B cell (primary cell): Measurements from ENCODE around the gene GNA14. TPM values are rescaled to one million over a fixed set of nuclear protein-coding genes. Genes with fewer than 3 reads are reported as not detected.

Source experiments
- ATAC-seq: fragments of 200-7000 bp; cut with Tn5 transposase; one replicate; pipeline ENCODE4 v1.10.0; 2021; ENCODE audit warnings: low read depth, mild to moderate bottlenecking, moderate number of reproducible peaks, moderate library complexity
- CTCF ChIA-PET: fragments of 350-600 bp; sonication (Branson Sonifier 250); formaldehyde crosslinking; loops from one replicate; lab custom pipeline; 2021; ENCODE audit warnings: antibody characterized with exemption, inconsistent platforms; lab: Charles Lee
- POLR2A ChIA-PET: fragments of 350-600 bp; sonication (Branson Sonifier 250); formaldehyde crosslinking; loops from one replicate; lab custom pipeline; 2021; ENCODE audit warnings: antibody characterized with exemption; lab: Charles Lee
- DNase-seq: peaks from one replicate; pipeline ENCODE4 v3.0.0; 2013
- H2AFZ ChIP-seq: 2 replicates; pipeline ENCODE4 v1.6.1; 2012; ENCODE audit warnings: mild to moderate bottlenecking, low read depth, low read length; ENCODE audit not compliant: insufficient read depth, poor library complexity, severe bottlenecking
- H3K27ac ChIP-seq, 2 donors: 1 replicate in 1 of 2; 2 replicates in 1 of 2; pipeline ENCODE4 v1.5.1; 2012 to 2013; ENCODE audit warnings: low read length in 2 of 2, mild to moderate bottlenecking in 2 of 2, moderate library complexity in 1 of 2
- H3K27me3 ChIP-seq, 4 experiments: fragments of 200-600 bp in 1 of 4; sonication (generic) in 1 of 4; replicated peaks in 1 of 4; 1 replicate in 2 of 4; 2 replicates in 2 of 4; pipeline versions ENCODE4 v1.6.1 to v1.7.0; 2013 to 2016; ENCODE audit warnings: low read length in 3 of 4, mild to moderate bottlenecking in 2 of 4, mixed read lengths in 1 of 4, moderate library complexity in 1 of 4; ENCODE audit not compliant: insufficient read depth in 4 of 4, control insufficient read depth in 3 of 4; ENCODE audit errors: control extremely low read depth in 1 of 4
- H3K36me3 ChIP-seq, 2 experiments: replicated peaks in 1 of 2; 1 replicate in 1 of 2; 2 replicates in 1 of 2; pipeline versions ENCODE4 v1.6.1 to v1.7.1; 2013; ENCODE audit warnings: low read length in 1 of 2; ENCODE audit not compliant: insufficient read depth in 2 of 2, control insufficient read depth in 1 of 2; ENCODE audit errors: control extremely low read depth in 1 of 2, extremely low read depth in 1 of 2
- H3K4me1 ChIP-seq, 2 donors: fragments of 200-600 bp in 1 of 2; sonication (generic) in 1 of 2; 1 replicate in 1 of 2; 2 replicates in 1 of 2; pipeline versions ENCODE4 v1.5.1 to v1.6.1; 2013 to 2017; ENCODE audit warnings: low read length in 2 of 2; ENCODE audit not compliant: control insufficient read depth in 2 of 2, insufficient read depth in 2 of 2
- H3K4me2 ChIP-seq: replicated peaks from 2 replicates; pipeline ENCODE3; 2012; ENCODE audit warnings: mild to moderate bottlenecking, low read depth, low read length; ENCODE audit not compliant: poor library complexity, severe bottlenecking
- H3K4me3 ChIP-seq, 5 experiments: fragments of 200-600 bp in 1 of 5; sonication (generic) in 1 of 5; 1 replicate in 3 of 5; 2 replicates in 2 of 5; pipeline versions ENCODE4 v1.5.1 to v1.7.0; 2011 to 2016; ENCODE audit warnings: low read length in 4 of 5, mild to moderate bottlenecking in 4 of 5, low read depth in 2 of 5, control low read depth in 1 of 5, moderate library complexity in 1 of 5; ENCODE audit not compliant: insufficient read depth in 1 of 5; ENCODE audit errors: control extremely low read depth in 1 of 5, extremely low read depth in 1 of 5
- H3K79me2 ChIP-seq: fragments of 200-600 bp; sonication (generic); one replicate; pipeline ENCODE4 v1.6.0; 2016; ENCODE audit warnings: low read length; ENCODE audit not compliant: control insufficient read depth, insufficient read depth
- H3K9ac ChIP-seq: fragments of 200-600 bp; sonication (generic); 2 replicates; pipeline ENCODE4 v1.6.1; 2017; ENCODE audit warnings: mild to moderate bottlenecking, low read length, moderate library complexity
- H3K9me3 ChIP-seq, 3 donors: one replicate each; pipeline versions ENCODE4 v1.6.1 to v1.7.1; 2013; ENCODE audit warnings: low read length in 2 of 3; ENCODE audit not compliant: control insufficient read depth in 2 of 3, insufficient read depth in 1 of 3; ENCODE audit errors: control extremely low read depth in 1 of 3
- H4K20me1 ChIP-seq: 2 replicates; pipeline ENCODE4 v1.6.0; 2012; ENCODE audit warnings: mild to moderate bottlenecking, low read length; ENCODE audit not compliant: insufficient read depth, control insufficient read depth, poor library complexity, severe bottlenecking
- H3K27ac Mint-ChIP-seq: one replicate; pipeline ENCODE4 v1.8.0; 2021; ENCODE audit warnings: mixed read lengths
- H3K27me3 Mint-ChIP-seq: one replicate; pipeline ENCODE4 v1.8.0; 2021; ENCODE audit warnings: mixed read lengths
- H3K4me1 Mint-ChIP-seq: one replicate; pipeline ENCODE4 v1.8.0; 2021; ENCODE audit warnings: mixed read lengths
- H3K4me3 Mint-ChIP-seq: one replicate; pipeline ENCODE4 v1.8.0; 2021; ENCODE audit warnings: mixed read lengths
- H3K9me3 Mint-ChIP-seq: one replicate; pipeline ENCODE4 v1.8.0; 2022; ENCODE audit warnings: mixed read lengths; ENCODE audit not compliant: insufficient read depth
- CTCF ChIP-seq: fragments of 200-600 bp; IDR thresholded peaks from one replicate; pipeline ENCODE4 v1.8.0; 2022; ENCODE audit warnings: antibody characterized with exemption, mild to moderate bottlenecking
- EZH2 ChIP-seq: IDR thresholded peaks from 2 replicates; pipeline ENCODE4 v1.6.1; 2012; ENCODE audit warnings: borderline replicate concordance, low read depth, mild to moderate bottlenecking, moderate library complexity, low read length; ENCODE audit not compliant: insufficient read depth, poor library complexity, severe bottlenecking
- WGBS: methylation state at CpG from one replicate; pipeline ENCODE4 v1.1.5; 2013; ENCODE audit warnings: missing lambda C conversion rate; ENCODE audit not compliant: insufficient coverage; 5-methylcytosine and 5-hydroxymethylcytosine counted together
- intact Hi-C: fragments of 100-400 bp; cut with micrococcal nuclease; formaldehyde crosslinking; loops from one replicate; pipeline ENCODE4 v1.10.0; 2022
- polyA plus RNA-seq: library from polyadenylated mRNA; depleted of rRNA; stranded (reverse); fragments of >200 nt; gene quantifications from 2 replicates; pipeline ENCODE4 v1.2.3, GENCODE V29; 2012
- total RNA-seq, 2 donors: library from RNA; stranded (reverse); fragments of 120-200 nt in 1 of 2; gene quantifications; 1 replicate in 1 of 2; 2 replicates in 1 of 2; pipeline versions ENCODE4 v1.2.3 to v1.2.4, GENCODE V29; 2013 to 2022

The GNA14 gene
- total and polyA plus RNA-seq, 2 donors (not counting 1 experiment from before 2014, with no cell fraction given), result not detected

- no peak for TF ChIP-seq EZH2
- no peak for TF ChIP-seq CTCF
- no peaks in the 10 kb centered on the region for H3K4me1 ChIP-seq
- CTCF ChIA-PET, result no interaction called here
- DNase-seq (no peak), ATAC-seq (no peak)
- Mint-ChIP-seq H3K9me3 (no peaks in the 10 kb centered on the region), H3K4me1 (no peaks in the 10 kb centered on the region), H3K27ac (no peak overlapping the region), H3K4me3 (no peak overlapping the region), H3K27me3 (no peaks in the 10 kb centered on the region)
- no peak overlapping the region for H3K9ac ChIP-seq
- POLR2A ChIA-PET, result no interaction called here
- no peak overlapping the region for H3K4me3 ChIP-seq
- H3K27me3 ChIP-seq, result no peaks in the 10 kb centered on the region
- no peaks in the 10 kb centered on the region for H3K9me3 ChIP-seq
- intact Hi-C loops, result no loop called here
- H2AFZ ChIP-seq, result no peak overlapping the region
- peaks cover 3 to 5% of the 10 kb centered on the region in 2 experiments for H3K36me3 ChIP-seq
- H3K27ac ChIP-seq, result no peak overlapping the region
- no peak overlapping the region for H3K4me2 ChIP-seq
- H4K20me1 ChIP-seq, result no peaks in the 10 kb centered on the region
- no CpG with 5 or more reads among the region's 1 CpG for WGBS
- H3K79me2 ChIP-seq, result no peaks in the 10 kb centered on the region
These were observed 261.9 kb downstream of the GNA14 start for GRCh38 chr9:77386187-77386586.

GRCh38 chr9:77384406-77384805 lies 263.7 kb downstream of the GNA14 start:
- Mint-ChIP-seq H3K27ac (no peak overlapping the region), H3K9me3 (no peaks in the 10 kb centered on the region), H3K4me1 (no peaks in the 10 kb centered on the region), H3K4me3 (no peak overlapping the region), H3K27me3 (no peaks in the 10 kb centered on the region)
- Histone ChIP-seq H3K9me3 (no peaks in the 10 kb centered on the region), H2AFZ (no peak overlapping the region), H3K4me3 (no peak overlapping the region), H3K4me2 (no peak overlapping the region), H3K9ac (no peak overlapping the region), H3K79me2 (no peaks in the 10 kb centered on the region), H3K27me3 (no peaks in the 10 kb centered on the region), H3K27ac (no peak overlapping the region), H3K36me3 (peaks cover 3 to 11% of the 10 kb centered on the region in 2 experiments), H4K20me1 (no peaks in the 10 kb centered on the region), H3K4me1 (no peaks in the 10 kb centered on the region)
- intact Hi-C loops, result no loop called here
- POLR2A ChIA-PET, result no interaction called here
- CTCF ChIA-PET, result no interaction called here
- no peak for ATAC-seq
- no peak for DNase-seq
- TF ChIP-seq EZH2, result no peak
- no peak for TF ChIP-seq CTCF
